ENCODE measurements around the gene RETREG1.

DNA sequence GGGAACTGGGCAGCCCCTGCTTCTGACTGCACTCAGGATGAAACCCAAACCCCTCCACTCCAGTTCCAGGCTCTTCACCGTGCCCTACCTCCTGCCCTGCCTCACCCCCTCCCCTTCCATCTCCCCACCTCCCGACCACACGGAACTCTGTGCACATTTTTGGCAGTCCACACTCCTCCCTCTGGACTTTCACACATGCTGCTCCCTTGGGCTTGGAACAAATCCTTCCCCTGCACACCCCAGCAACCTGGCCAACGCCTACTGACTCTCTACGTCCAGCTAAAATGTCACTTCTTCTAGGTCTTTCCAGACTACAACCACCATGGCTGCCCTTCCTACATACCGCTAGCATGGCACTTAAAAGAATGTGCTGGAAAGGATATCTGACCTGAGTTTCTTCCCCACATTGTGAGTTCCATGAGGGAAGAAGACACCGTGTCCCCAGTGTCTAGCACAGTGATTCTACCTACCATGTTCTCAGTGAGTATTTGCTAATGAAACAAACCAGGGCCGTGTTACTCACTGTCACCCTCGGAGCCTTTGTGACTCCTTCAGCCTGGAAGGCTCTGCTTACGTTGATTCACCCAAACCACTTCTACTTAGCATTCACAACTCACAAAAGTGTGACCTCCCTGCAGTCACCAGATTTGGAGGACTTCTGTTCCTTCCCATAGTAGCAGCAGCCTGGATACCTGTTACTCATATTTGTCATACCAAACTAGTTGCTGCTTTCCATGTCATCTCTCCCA, 18.7 kb downstream of the RETREG1 start:
- TF ChIP-seq, protein P1, sequence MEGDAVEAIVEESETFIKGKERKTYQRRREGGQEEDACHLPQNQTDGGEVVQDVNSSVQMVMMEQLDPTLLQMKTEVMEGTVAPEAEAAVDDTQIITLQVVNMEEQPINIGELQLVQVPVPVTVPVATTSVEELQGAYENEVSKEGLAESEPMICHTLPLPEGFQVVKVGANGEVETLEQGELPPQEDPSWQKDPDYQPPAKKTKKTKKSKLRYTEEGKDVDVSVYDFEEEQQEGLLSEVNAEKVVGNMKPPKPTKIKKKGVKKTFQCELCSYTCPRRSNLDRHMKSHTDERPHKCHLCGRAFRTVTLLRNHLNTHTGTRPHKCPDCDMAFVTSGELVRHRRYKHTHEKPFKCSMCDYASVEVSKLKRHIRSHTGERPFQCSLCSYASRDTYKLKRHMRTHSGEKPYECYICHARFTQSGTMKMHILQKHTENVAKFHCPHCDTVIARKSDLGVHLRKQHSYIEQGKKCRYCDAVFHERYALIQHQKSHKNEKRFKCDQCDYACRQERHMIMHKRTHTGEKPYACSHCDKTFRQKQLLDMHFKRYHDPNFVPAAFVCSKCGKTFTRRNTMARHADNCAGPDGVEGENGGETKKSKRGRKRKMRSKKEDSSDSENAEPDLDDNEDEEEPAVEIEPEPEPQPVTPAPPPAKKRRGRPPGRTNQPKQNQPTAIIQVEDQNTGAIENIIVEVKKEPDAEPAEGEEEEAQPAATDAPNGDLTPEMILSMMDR (IDR thresholded peaks at IDR 0.05), result no peak
- no peak for TF ChIP-seq POLR2A (IDR thresholded peaks at IDR 0.05)
